Suprapubic skin (tissue), 3 donors: Measurements from ENCODE around the gene BOLA1.
A peak's percentile ranks its signal among the peaks of the same experiment; 100 is the strongest.

Experiments
- CTCF ChIP-seq, 2 donors: fragments of 200-600 bp in 1 of 2; fragments of 450-650 bp in 1 of 2; sonication (generic) in 1 of 2; IDR thresholded peaks; one replicate each; pipeline ENCODE4 v1.5.1; 2016 to 2019; ENCODE audit warnings: antibody characterized with exemption in 2 of 2, mild to moderate bottlenecking in 1 of 2, moderate library complexity in 1 of 2
- POLR2A ChIP-seq, 2 donors: fragments of 450-650 bp; IDR thresholded peaks; one replicate each; pipeline ENCODE4 v1.6.1; 2017; ENCODE audit warnings: antibody characterized with exemption in 2 of 2, mild to moderate bottlenecking in 2 of 2, moderate library complexity in 2 of 2

GRCh38 chr1:149888247-149888998 lies 10.9 kb upstream of the BOLA1 start:
- TF ChIP-seq POLR2A (IDR thresholded peaks at IDR 0.05): no peak
- peak; percentile 58 to 63 for TF ChIP-seq CTCF (IDR thresholded peaks at IDR 0.05)
